Esophagus (tissue), 2 donors: ENCODE results near the gene PACSIN2. TPM values are rescaled to one million over a fixed set of nuclear protein-coding genes. Genes with fewer than 3 reads are reported as not detected.
"Not testable (repeated sequence)": the region's sequence is repeated elsewhere in the genome, so short reads cannot be mapped to it uniquely, and the experiment has no call there.

Experiments
- H3K27ac ChIP-seq, 2 donors: one replicate each; pipeline ENCODE4 v1.5.1; 2013; ENCODE audit warnings: low read depth in 2 of 2, mild to moderate bottlenecking in 2 of 2, inconsistent platforms in 1 of 2, low read length in 1 of 2, moderate library complexity in 1 of 2
- H3K27me3 ChIP-seq, 2 donors: one replicate each; pipeline ENCODE4 v1.6.1; 2013; ENCODE audit warnings: low read length in 2 of 2, control low read depth in 1 of 2, mild to moderate bottlenecking in 1 of 2; ENCODE audit not compliant: insufficient read depth in 2 of 2, control insufficient read depth in 1 of 2
- H3K36me3 ChIP-seq, 2 donors: one replicate each; pipeline ENCODE4 v1.6.1; 2013; ENCODE audit warnings: low read length in 1 of 2; ENCODE audit not compliant: control insufficient read depth in 2 of 2, insufficient read depth in 2 of 2
- H3K4me1 ChIP-seq, 2 donors: one replicate each; pipeline ENCODE4 v1.6.1; 2013; ENCODE audit warnings: low read length in 1 of 2; ENCODE audit not compliant: control insufficient read depth in 2 of 2, insufficient read depth in 2 of 2
- H3K4me3 ChIP-seq, 2 donors: one replicate each; pipeline ENCODE4 v1.5.1; 2013; ENCODE audit warnings: low read length in 2 of 2, mild to moderate bottlenecking in 2 of 2, low read depth in 1 of 2, moderate library complexity in 1 of 2
- H3K9me3 ChIP-seq, 2 donors: one replicate each; pipeline ENCODE4 v1.6.1; 2013; ENCODE audit warnings: mild to moderate bottlenecking in 2 of 2, low read depth in 1 of 2, low read length in 1 of 2, moderate library complexity in 1 of 2; ENCODE audit not compliant: control insufficient read depth in 2 of 2, insufficient read depth in 1 of 2
- WGBS, 2 donors: extraction: QIAGEN DNeasy Blood & Tissue Kit; methylation state at CpG; one replicate each; pipeline ENCODE4 v1.1.7; 2013; 5-methylcytosine and 5-hydroxymethylcytosine counted together
- polyA plus RNA-seq, 2 donors: library from polyadenylated mRNA; stranded (reverse); fragments of 200-250 nt; gene quantifications; one replicate each; pipeline ENCODE4 v1.2.3, GENCODE V29; 2013
- donor health status: healthy with polysubstance abuse.
- donor health status: Bipolar disorder and iron deficiency.

The PACSIN2 gene
- polyA plus RNA-seq, 2 donors, result 17.1 to 20.3 TPM

- H3K9me3 ChIP-seq, result no peaks in the 10 kb centered on the region
- peaks cover 14 to 16% of the 10 kb centered on the region in 2 donors for H3K4me1 ChIP-seq
- WGBS, 2 donors, result 62 to 79% methylated on average over 2 of the region's 2 CpGs
- H3K4me3 ChIP-seq, result no peak overlapping the region
- peak overlapping the region in 1 of 2 donors; percentile 57 for H3K27ac ChIP-seq
- no peaks in the 10 kb centered on the region for H3K36me3 ChIP-seq
- H3K27me3 ChIP-seq, result no peaks in the 10 kb centered on the region
These were observed 9.8 kb downstream of the PACSIN2 start for GRCh38 chr22:43005106-43005505.

DNA sequence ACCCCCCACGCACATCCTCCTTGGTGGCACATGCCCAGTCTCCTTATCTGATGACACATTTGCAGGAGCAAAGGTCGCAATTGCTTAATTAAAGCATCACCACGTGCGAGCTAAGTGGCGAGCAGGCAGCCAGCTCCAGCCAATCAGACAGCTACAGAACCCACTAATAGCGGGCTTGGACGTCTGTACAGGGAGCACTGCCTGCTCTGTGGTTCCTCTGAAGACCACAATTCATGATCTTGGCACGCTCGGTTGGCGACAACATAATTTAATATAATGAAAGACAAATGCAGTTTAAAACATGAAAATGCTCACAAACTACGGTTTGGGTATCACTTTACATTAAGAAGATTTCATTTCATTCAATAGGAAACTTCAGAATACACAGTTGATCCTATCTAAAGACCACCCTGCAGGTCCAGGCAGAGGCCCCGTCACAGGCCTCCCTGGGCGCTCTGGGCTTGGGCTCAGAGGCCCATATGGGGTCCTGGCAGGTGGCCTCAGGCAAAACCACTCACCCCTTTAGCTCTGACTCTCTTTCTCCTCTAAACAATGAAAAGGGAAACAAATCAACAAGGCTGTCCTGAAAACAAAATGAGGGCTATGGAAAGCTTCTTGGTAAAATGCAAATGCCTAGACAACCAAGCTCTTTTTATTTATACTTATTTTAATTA is 10.4 kb downstream of the PACSIN2 start:
- WGBS, 2 donors, result 54 to 71% methylated on average over 13 of the region's 13 CpGs
- H3K9me3 ChIP-seq, result no peaks in the 10 kb centered on the region
- no peak overlapping the region for H3K27ac ChIP-seq
- no peak overlapping the region for H3K4me3 ChIP-seq
- no peaks in the 10 kb centered on the region for H3K27me3 ChIP-seq
- peaks cover 16% of the 10 kb centered on the region in 2 donors for H3K4me1 ChIP-seq
- H3K36me3 ChIP-seq, result no peaks in the 10 kb centered on the region

- Histone ChIP-seq H3K27ac (no peak overlapping the region), H3K36me3 (no peaks in the 10 kb centered on the region), H3K27me3 (no peaks in the 10 kb centered on the region), H3K4me1 (peaks cover 12 to 16% of the 10 kb centered on the region in 2 donors), H3K9me3 (peaks cover 0 to 4% of the 10 kb centered on the region in 2 donors), H3K4me3 (no peak overlapping the region)
- 32 to 34% methylated on average over 5 of the region's 5 CpGs for WGBS, 2 donors
These were observed 12.8 kb downstream of the PACSIN2 start for GRCh38 chr22:43002202-43002586.

- Histone ChIP-seq H3K27me3 (no peaks in the 10 kb centered on the region), H3K36me3 (no peaks in the 10 kb centered on the region), H3K27ac (peak overlapping the region; percentile 14 to 49), H3K9me3 (peaks cover 0 to 4% of the 10 kb centered on the region in 2 donors), H3K4me3 (no peak overlapping the region), H3K4me1 (peaks cover 12 to 16% of the 10 kb centered on the region in 2 donors)
- 41% methylated on average over 3 of the region's 3 CpGs for WGBS, 2 donors
These were observed 13.4 kb downstream of the PACSIN2 start for GRCh38 chr22:43001271-43002201.

- Histone ChIP-seq H3K4me1 (peaks cover 12 to 17% of the 10 kb centered on the region in 2 donors), H3K27ac (peak overlapping the region in 1 of 2 donors; percentile 49), H3K9me3 (peaks cover 0 to 4% of the 10 kb centered on the region in 2 donors), H3K36me3 (no peaks in the 10 kb centered on the region), H3K27me3 (no peaks in the 10 kb centered on the region), H3K4me3 (no peak overlapping the region)
- 73 to 74% methylated on average over 8 of the region's 8 CpGs for WGBS, 2 donors
These were observed 14.3 kb downstream of the PACSIN2 start for GRCh38 chr22:43000441-43001175.

DNA sequence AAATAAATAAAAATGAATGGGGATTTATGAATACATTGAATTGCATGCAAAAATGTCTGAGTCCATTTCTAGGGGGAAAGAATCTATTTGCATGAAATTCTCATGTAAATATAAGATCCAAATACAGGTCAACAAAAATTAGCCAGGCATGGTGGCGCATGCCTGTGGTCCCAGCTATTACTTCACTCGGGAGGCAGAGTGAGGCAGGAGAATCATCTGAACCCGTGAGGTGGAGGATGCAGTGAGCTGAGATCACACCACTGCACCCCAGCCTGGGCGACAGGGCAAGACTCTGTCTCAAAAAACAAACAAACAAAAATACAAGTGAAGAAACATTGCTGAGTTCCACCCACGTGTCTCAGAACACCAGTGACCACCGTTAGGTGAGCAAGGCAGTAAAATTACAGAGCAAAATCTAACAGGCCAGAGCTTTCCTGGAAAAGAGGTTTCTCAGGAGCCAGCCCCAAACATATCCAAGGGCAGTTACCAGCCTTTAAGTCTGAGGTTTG is 17.3 kb downstream of the PACSIN2 start:
- Histone ChIP-seq H3K27me3 (no peaks in the 10 kb centered on the region), H3K36me3 (no peaks in the 10 kb centered on the region), H3K4me1 (peaks cover 25 to 28% of the 10 kb centered on the region in 2 donors), H3K9me3 (peaks cover 0 to 4% of the 10 kb centered on the region in 2 donors), H3K27ac (peak overlapping the region in 1 of 2 donors; percentile 9), H3K4me3 (no peak overlapping the region)
- 63 to 65% methylated on average over 6 of the region's 6 CpGs for WGBS, 2 donors

DNA sequence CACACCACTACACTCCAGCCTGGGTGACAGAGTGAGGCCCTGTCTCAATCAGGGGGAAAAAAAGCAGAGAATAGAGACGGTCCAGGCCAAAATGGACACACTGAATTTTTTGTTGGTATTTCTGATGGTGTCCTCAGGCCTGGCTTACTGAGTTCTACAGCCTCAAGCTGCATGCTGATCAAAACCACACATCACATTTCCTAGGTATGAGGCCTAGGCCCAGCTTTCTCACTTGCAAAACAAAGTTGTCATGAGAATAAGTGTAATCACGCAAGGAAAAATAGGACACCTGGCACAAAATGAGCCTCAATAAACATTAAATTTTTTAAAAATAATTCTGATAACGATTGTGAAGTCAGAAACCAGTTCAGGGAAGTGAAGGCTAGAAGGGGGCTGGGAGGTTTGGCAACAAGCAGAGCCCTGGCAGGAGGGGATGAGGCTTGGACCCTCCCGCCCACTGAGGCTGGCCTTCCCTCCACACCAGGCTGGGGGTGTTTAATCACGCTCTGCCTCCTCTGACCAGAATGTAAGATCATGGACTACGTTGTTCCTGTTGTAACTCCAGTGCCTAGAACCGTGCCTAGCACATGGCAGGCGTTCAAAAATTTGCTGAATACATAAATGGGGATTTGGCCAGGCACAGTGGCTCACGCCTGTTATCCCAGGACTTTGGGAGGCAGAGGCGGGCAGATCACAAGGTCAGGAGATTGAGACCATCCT is 18.1 kb downstream of the PACSIN2 start:
- H3K4me1 ChIP-seq, result peaks cover 22 to 28% of the 10 kb centered on the region in 2 donors
- H3K4me3 ChIP-seq, result no peak overlapping the region
- peaks cover 0 to 4% of the 10 kb centered on the region in 2 donors for H3K9me3 ChIP-seq
- no peaks in the 10 kb centered on the region for H3K36me3 ChIP-seq
- H3K27me3 ChIP-seq, result no peaks in the 10 kb centered on the region
- peak overlapping the region; percentile 57 to 69 for H3K27ac ChIP-seq
- whole genome bisulfite sequencing, 2 donors, result 57 to 58% methylated on average over 10 of the region's 10 CpGs

DNA sequence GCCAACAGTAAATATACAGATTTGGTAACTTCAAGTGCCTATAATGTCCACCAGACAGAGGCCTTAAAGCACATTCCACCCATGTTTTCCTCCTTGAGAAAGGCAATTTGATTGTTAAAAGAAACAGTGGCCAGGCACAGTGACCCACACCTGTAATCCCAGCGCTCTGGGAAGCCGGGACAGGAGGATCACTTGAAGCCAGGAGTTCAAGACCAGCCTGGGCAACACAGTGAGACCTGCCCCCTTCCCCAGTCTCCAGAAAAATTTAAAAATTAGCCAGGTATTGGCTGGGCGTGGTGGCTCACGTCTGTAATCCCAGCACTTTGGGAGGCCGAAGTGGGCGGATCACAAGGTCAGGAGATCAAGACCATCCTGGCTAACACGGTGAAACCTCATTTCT is 19.3 kb downstream of the PACSIN2 start:
- 68 to 75% methylated on average over 7 of the region's 7 CpGs for WGBS, 2 donors
- H3K36me3 ChIP-seq, H3K27me3 ChIP-seq, H3K9me3 ChIP-seq, H3K4me3 ChIP-seq: not testable (repeated sequence)
- peaks cover 19 to 21% of the 10 kb centered on the region in 2 donors for H3K4me1 ChIP-seq
- H3K27ac ChIP-seq, result peak overlapping the region; percentile 90 to 98
